ENCODE results near the gene IPO8.

Gene IPO8

GRCh38 chr12:30585877-30586276, 109.8 kb downstream of the IPO8 start:
- Histone ChIP-seq H3K36me3 (ENCODE audit: insufficient read depth, low read length) (no peaks in the 10 kb centered on the region), H3K27me3 (ENCODE audit: insufficient read depth, low read length) (no peaks in the 10 kb centered on the region), H3K9me3 (ENCODE audit: low read length) (no peaks in the 10 kb centered on the region), H4K20me1 (ENCODE audit: insufficient read depth, low read length) (no peaks in the 10 kb centered on the region), H3K4me1 (ENCODE audit: insufficient read depth, low read length, severe bottlenecking) (no peaks in the 10 kb centered on the region), H2AFZ (ENCODE audit: low read length) (no peak overlapping the region), H3K9me2 (ENCODE audit: low read depth, low read length) (no peaks in the 10 kb centered on the region), H3K4me3 (ENCODE audit: low read depth, low read length, poor library complexity, severe bottlenecking) (no peak overlapping the region), H3K9ac (ENCODE audit: low read length) (no peak overlapping the region), H3K4me2 (ENCODE audit: low read length) (no peak overlapping the region), H3K79me2 (ENCODE audit: insufficient read depth, low read length) (no peaks in the 10 kb centered on the region), H3F3A (ENCODE audit: insufficient read depth, low read length) (no peaks in the 10 kb centered on the region), H3K27ac (ENCODE audit: low read depth, low read length, poor library complexity, severe bottlenecking) (no peak overlapping the region)
- TF ChIP-seq EZH2 (IDR thresholded peaks at IDR 0.05; ENCODE audit: borderline replicate concordance, low read length), result no peak
- no peak for TF ChIP-seq CTCF (IDR thresholded peaks at IDR 0.05; ENCODE audit: low read length)

- Histone ChIP-seq H3K36me3 (ENCODE audit: insufficient read depth, low read length) (no peaks in the 10 kb centered on the region), H3F3A (ENCODE audit: insufficient read depth, low read length) (no peaks in the 10 kb centered on the region), H3K79me2 (ENCODE audit: insufficient read depth, low read length) (no peaks in the 10 kb centered on the region), H4K20me1 (ENCODE audit: insufficient read depth, low read length) (no peaks in the 10 kb centered on the region), H3K4me2 (ENCODE audit: low read length) (no peak overlapping the region), H3K9me2 (ENCODE audit: low read depth, low read length) (no peaks in the 10 kb centered on the region), H3K9ac (ENCODE audit: low read length) (no peak overlapping the region), H3K27ac (ENCODE audit: low read depth, low read length, poor library complexity, severe bottlenecking) (no peak overlapping the region), H3K9me3 (ENCODE audit: low read length) (no peaks in the 10 kb centered on the region), H3K4me3 (ENCODE audit: low read depth, low read length, poor library complexity, severe bottlenecking) (no peak overlapping the region), H3K4me1 (ENCODE audit: insufficient read depth, low read length, severe bottlenecking) (no peaks in the 10 kb centered on the region), H2AFZ (ENCODE audit: low read length) (no peak overlapping the region), H3K27me3 (ENCODE audit: insufficient read depth, low read length) (no peaks in the 10 kb centered on the region)
- TF ChIP-seq CTCF (IDR thresholded peaks at IDR 0.05; ENCODE audit: low read length) (no peak), EZH2 (IDR thresholded peaks at IDR 0.05; ENCODE audit: borderline replicate concordance, low read length) (no peak)
Measured at GRCh38 chr12:30582943-30583342, 112.7 kb downstream of the IPO8 start.

- H3K27me3 ChIP-seq (ENCODE audit: insufficient read depth, low read length), result no peaks in the 10 kb centered on the region
- H3K4me1 ChIP-seq (ENCODE audit: insufficient read depth, low read length, severe bottlenecking), result no peaks in the 10 kb centered on the region
- no peaks in the 10 kb centered on the region for H3F3A ChIP-seq (ENCODE audit: insufficient read depth, low read length)
- no peaks in the 10 kb centered on the region for H3K9me3 ChIP-seq (ENCODE audit: low read length)
- TF ChIP-seq CTCF (IDR thresholded peaks at IDR 0.05; ENCODE audit: low read length) (no peak), EZH2 (IDR thresholded peaks at IDR 0.05; ENCODE audit: borderline replicate concordance, low read length) (no peak)
- H3K36me3 ChIP-seq (ENCODE audit: insufficient read depth, low read length), result no peaks in the 10 kb centered on the region
- H3K9me2 ChIP-seq (ENCODE audit: low read depth, low read length), result no peaks in the 10 kb centered on the region
- H2AFZ ChIP-seq (ENCODE audit: low read length), result no peak overlapping the region
- no peaks in the 10 kb centered on the region for H4K20me1 ChIP-seq (ENCODE audit: insufficient read depth, low read length)
- H3K9ac ChIP-seq (ENCODE audit: low read length), result no peak overlapping the region
- H3K27ac ChIP-seq (ENCODE audit: low read depth, low read length, poor library complexity, severe bottlenecking), result no peak overlapping the region
- H3K4me3 ChIP-seq (ENCODE audit: low read depth, low read length, poor library complexity, severe bottlenecking), result no peak overlapping the region
- no peak overlapping the region for H3K4me2 ChIP-seq (ENCODE audit: low read length)
- no peaks in the 10 kb centered on the region for H3K79me2 ChIP-seq (ENCODE audit: insufficient read depth, low read length)
Measured at GRCh38 chr12:30580344-30580743, 115.3 kb downstream of the IPO8 start.
